Neural cell (in vitro differentiated cells): ENCODE measurements around the gene ARHGAP24. TPM values are rescaled to one million over a fixed set of nuclear protein-coding genes. Genes with fewer than 3 reads are reported as not detected.

Experiments used
- H2AFZ ChIP-seq: fragments of 200-600, 300-800 bp; sonication (generic), shearing (Covaris generic); 2 replicates; pipeline ENCODE4 v1.6.0; 2014; ENCODE audit warnings: low read depth, mild to moderate bottlenecking, antibody characterized with exemption, low read length, moderate library complexity
- H3F3A ChIP-seq: fragments of 200-600 bp; shearing (Covaris generic); 2 replicates; pipeline ENCODE4 v1.6.1; 2016; ENCODE audit warnings: mild to moderate bottlenecking, moderate library complexity, mixed read lengths, antibody characterized with exemption, low read length; ENCODE audit not compliant: insufficient read depth, poor library complexity, severe bottlenecking
- H3K27ac ChIP-seq: fragments of 200-600, 300-800 bp; sonication (generic), shearing (Covaris generic); 2 replicates; pipeline ENCODE4 v1.5.1; 2014; ENCODE audit warnings: mild to moderate bottlenecking, low read length, moderate library complexity
- H3K27me3 ChIP-seq: fragments of 300-800, 200-600 bp; sonication (generic), shearing (Covaris generic); 2 replicates; pipeline ENCODE4 v1.6.0; 2014; ENCODE audit warnings: mild to moderate bottlenecking, low read depth, low read length, moderate library complexity; ENCODE audit not compliant: insufficient read depth
- H3K36me3 ChIP-seq: fragments of 300-800, 200-600 bp; sonication (generic), shearing (Covaris generic); 2 replicates; pipeline ENCODE4 v1.5.1; 2014; ENCODE audit warnings: mild to moderate bottlenecking, antibody characterized with exemption, low read length, moderate library complexity; ENCODE audit not compliant: insufficient read depth
- H3K4me2 ChIP-seq: fragments of 300-800, 200-600 bp; sonication (generic), shearing (Covaris generic); 2 replicates; pipeline ENCODE4 v1.6.0; 2014; ENCODE audit warnings: mild to moderate bottlenecking, low read length
- H3K4me3 ChIP-seq: fragments of 300-800, 200-600 bp; sonication (generic), shearing (Covaris generic); 2 replicates; pipeline ENCODE4 v1.5.1; 2014; ENCODE audit warnings: mild to moderate bottlenecking, low read length, moderate library complexity
- H3K79me2 ChIP-seq: fragments of 200-600 bp; shearing (Covaris generic); replicated peaks from 2 replicates; pipeline ENCODE4 v1.6.0; 2014; ENCODE audit warnings: mild to moderate bottlenecking, low read length, moderate library complexity; ENCODE audit not compliant: insufficient read depth
- H3K9ac ChIP-seq: fragments of 300-800, 200-600 bp; sonication (generic), shearing (Covaris generic); 2 replicates; pipeline ENCODE4 v1.6.1; 2016; ENCODE audit warnings: mild to moderate bottlenecking, low read length, mixed read lengths
- H3K9me2 ChIP-seq: fragments of 200-600 bp; shearing (Covaris generic); 2 replicates; pipeline ENCODE4 v1.6.1; 2016; ENCODE audit warnings: mild to moderate bottlenecking, low read length, mixed read lengths; ENCODE audit not compliant: insufficient read depth
- H3K9me3 ChIP-seq: fragments of 200-600, 300-800 bp; sonication (generic), shearing (Covaris generic); 2 replicates; pipeline ENCODE4 v1.6.1; 2016; ENCODE audit warnings: mild to moderate bottlenecking, mixed run types, low read length, moderate library complexity, mixed read lengths
- H4K20me1 ChIP-seq: fragments of 200-600 bp; shearing (Covaris generic); 2 replicates; pipeline ENCODE4 v1.6.1; 2016; ENCODE audit warnings: mild to moderate bottlenecking, mixed run types; ENCODE audit not compliant: insufficient read depth
- CTCF ChIP-seq: fragments of 450-650 bp; IDR thresholded peaks from 2 replicates; pipeline ENCODE4 v1.5.1; 2014; ENCODE audit warnings: antibody characterized with exemption, mild to moderate bottlenecking, moderate library complexity; ENCODE audit not compliant: poor library complexity, severe bottlenecking
- EP300 ChIP-seq: fragments of 450-650 bp; conservative IDR thresholded peaks from 2 replicates; pipeline ENCODE4 v1.6.1; 2014; ENCODE audit warnings: antibody characterized with exemption, mild to moderate bottlenecking, moderate library complexity; ENCODE audit not compliant: poor library complexity, severe bottlenecking
- EZH2 ChIP-seq: fragments of 200-600, 300-800 bp; shearing (Covaris generic), sonication (generic); IDR thresholded peaks from 2 replicates; pipeline ENCODE4 v1.6.1; 2014; ENCODE audit warnings: antibody characterized with exemption, low read length, borderline replicate concordance, mild to moderate bottlenecking; ENCODE audit not compliant: insufficient read depth, poor library complexity, severe bottlenecking
- MXI1 ChIP-seq: fragments of 450-650 bp; conservative IDR thresholded peaks from 2 replicates; pipeline ENCODE4 v1.6.1; 2014; ENCODE audit warnings: antibody characterized with exemption, mild to moderate bottlenecking; ENCODE audit not compliant: poor library complexity, severe bottlenecking
- POLR2AphosphoS5 ChIP-seq: IDR thresholded peaks from 2 replicates; pipeline ENCODE4 v1.6.1; 2012
- RAD21 ChIP-seq: fragments of 450-650 bp; conservative IDR thresholded peaks from 2 replicates; pipeline ENCODE4 v1.6.1; 2014; ENCODE audit warnings: antibody characterized with exemption, mild to moderate bottlenecking, moderate library complexity
- REST ChIP-seq: IDR thresholded peaks from 2 replicates; pipeline ENCODE4 v1.6.1; 2012; ENCODE audit warnings: borderline replicate concordance
- SMC3 ChIP-seq: fragments of 450-650 bp; conservative IDR thresholded peaks from 2 replicates; pipeline ENCODE4 v1.6.1; 2014; ENCODE audit warnings: antibody characterized with exemption, mild to moderate bottlenecking, moderate library complexity; ENCODE audit not compliant: poor library complexity
- TAF1 ChIP-seq: IDR thresholded peaks from 2 replicates; pipeline ENCODE4 v1.6.1; 2012; ENCODE audit warnings: low read depth
- polyA plus RNA-seq: library from polyadenylated mRNA; depleted of rRNA; stranded (reverse); fragments of >200 nt; gene quantifications from 2 replicates; pipeline ENCODE4 v1.2.3, GENCODE V29; 2014

The ARHGAP24 gene
- polyA plus RNA-seq, 1 donor from 2014 or later, result 2.9 TPM

GRCh38 chr4:85686398-85686797 lies 211.4 kb downstream of the ARHGAP24 start:
- no peaks in the 10 kb centered on the region for H3K27me3 ChIP-seq
- no peak for TF ChIP-seq REST
- TF ChIP-seq POLR2AphosphoS5, result no peak
- no peak for TF ChIP-seq RAD21
- TF ChIP-seq SMC3, result no peak
- TF ChIP-seq EP300, result no peak
- no peak for TF ChIP-seq EZH2
- TF ChIP-seq MXI1, result no peak
- TF ChIP-seq TAF1, result no peak
- TF ChIP-seq CTCF, result no peak
- no peak overlapping the region for H3K9ac ChIP-seq
- no peaks in the 10 kb centered on the region for H3K9me2 ChIP-seq
- no peaks in the 10 kb centered on the region for H3F3A ChIP-seq
- H3K36me3 ChIP-seq, result no peaks in the 10 kb centered on the region
- no peaks in the 10 kb centered on the region for H4K20me1 ChIP-seq
- no peak overlapping the region for H3K4me2 ChIP-seq
- no peaks in the 10 kb centered on the region for H3K79me2 ChIP-seq
- H2AFZ ChIP-seq, result no peak overlapping the region
- H3K4me3 ChIP-seq, result no peak overlapping the region
- no peak overlapping the region for H3K27ac ChIP-seq
- no peaks in the 10 kb centered on the region for H3K9me3 ChIP-seq

GRCh38 chr4:85688055-85688740 lies 213.2 kb downstream of the ARHGAP24 start:
- Histone ChIP-seq H3K4me3 (no peak overlapping the region), H3K4me2 (no peak overlapping the region), H4K20me1 (no peaks in the 10 kb centered on the region), H2AFZ (no peak overlapping the region), H3K79me2 (no peaks in the 10 kb centered on the region), H3K9me3 (no peaks in the 10 kb centered on the region), H3K9me2 (no peaks in the 10 kb centered on the region), H3K9ac (no peak overlapping the region), H3K27ac (no peak overlapping the region), H3F3A (no peaks in the 10 kb centered on the region), H3K36me3 (no peaks in the 10 kb centered on the region), H3K27me3 (no peaks in the 10 kb centered on the region)
- TF ChIP-seq TAF1, result no peak
- no peak for TF ChIP-seq REST
- TF ChIP-seq EP300, result no peak
- no peak for TF ChIP-seq SMC3
- no peak for TF ChIP-seq MXI1
- no peak for TF ChIP-seq POLR2AphosphoS5
- no peak for TF ChIP-seq RAD21
- TF ChIP-seq CTCF, result no peak
- TF ChIP-seq EZH2, result no peak
